H4 (cell line): ENCODE results near the gene C6orf132. TPM values are rescaled to one million over a fixed set of nuclear protein-coding genes. Genes with fewer than 3 reads are reported as not detected.
A peak's percentile ranks its signal among the peaks of the same experiment; 100 is the strongest.

ENCODE experiments used
- DNase-seq: peaks from one replicate; pipeline ENCODE4 v3.0.0-alpha.2; 2015; ENCODE audit warnings: low spot score
- total RNA-seq: library from RNA; depleted of rRNA; stranded (reverse); fragments of >200 nt; shearing (Covaris generic); gene quantifications from 2 replicates; pipeline ENCODE4 v1.2.3, GENCODE V29; 2014; rRNA removed

C6orf132 gene
- total RNA-seq, 1 experiment from 2014 or later, result not detected

DNA sequence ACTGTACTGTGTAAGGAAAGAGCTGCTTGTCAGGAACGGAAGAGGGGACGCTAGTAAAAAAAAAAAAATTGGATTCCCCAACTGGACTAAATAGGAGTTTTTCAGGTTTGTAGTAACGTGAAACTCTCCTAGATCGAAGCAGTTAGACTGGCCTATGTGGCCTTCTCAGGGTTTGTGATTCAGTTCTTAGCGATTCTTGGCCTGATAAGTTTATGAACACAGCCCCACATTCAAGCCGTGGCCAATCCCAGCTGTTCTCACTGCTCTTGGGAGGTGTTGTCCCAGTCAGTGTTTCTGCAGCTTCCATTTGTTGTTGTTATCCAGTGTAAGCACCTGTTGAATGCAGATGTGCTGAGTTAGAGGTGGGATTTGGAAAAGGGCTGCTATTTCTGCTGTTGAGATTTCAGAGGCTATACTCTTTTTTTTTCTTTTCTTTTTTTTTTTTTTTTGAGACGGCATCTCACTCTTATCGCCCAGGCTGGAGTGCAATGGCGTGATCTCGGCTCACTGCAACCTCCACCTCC, 62.4 kb downstream of the C6orf132 start:
- DNase-seq, result no peak

DNA sequence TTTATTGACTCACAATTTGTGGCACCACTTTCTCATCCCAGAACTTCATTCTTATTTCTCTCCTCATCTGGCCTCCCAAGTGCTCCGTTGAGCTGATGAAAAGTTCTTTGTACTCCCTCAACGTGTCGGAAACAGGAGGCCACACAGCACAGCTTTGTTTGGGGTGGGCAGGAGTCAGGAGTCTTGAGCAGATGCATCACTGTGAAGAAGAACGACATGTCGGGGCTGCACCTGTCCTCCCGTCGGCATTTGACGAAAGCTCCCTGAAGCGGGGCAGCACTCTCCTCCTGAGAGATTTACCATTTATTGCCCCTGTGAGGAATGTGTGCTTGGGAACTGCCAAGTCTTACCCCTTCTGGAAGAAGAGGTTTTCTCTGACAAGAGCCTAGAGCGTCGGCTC, 64.0 kb downstream of the C6orf132 start:
- no peak for DNase-seq

DNA sequence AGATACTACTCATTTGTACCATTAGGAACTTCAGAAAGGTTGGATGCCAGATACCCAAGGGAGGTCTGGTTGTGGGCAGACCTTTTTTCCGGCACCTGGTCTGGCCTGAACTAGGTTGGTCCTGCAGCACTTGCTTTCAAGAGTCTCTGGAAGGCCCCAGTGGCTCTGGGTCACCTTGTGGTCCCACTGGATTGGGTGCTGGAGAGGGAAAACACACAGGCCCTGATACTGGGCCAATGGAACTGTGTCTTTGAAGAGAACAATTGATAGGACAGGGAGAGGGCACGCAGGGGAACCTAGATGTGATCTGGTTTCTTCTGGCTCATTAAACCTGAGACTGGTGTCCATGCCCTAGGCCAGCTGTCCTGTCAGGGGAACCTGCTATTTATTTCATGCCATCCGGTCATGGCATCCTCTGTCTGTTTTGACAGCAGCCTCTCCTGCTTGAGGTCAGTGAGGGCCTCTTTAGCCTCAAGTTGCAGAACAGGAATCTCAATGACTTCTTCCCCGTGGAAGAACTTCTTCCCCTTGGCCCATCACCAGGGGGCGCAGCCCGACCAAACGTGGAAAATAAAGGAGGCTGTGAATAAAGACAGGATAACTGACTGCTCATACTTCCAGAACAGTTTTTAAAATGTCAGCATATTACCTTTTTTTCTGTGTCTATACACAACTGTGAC, 67.1 kb downstream of the C6orf132 start:
- DNase-seq, result peak; percentile 62

DNA sequence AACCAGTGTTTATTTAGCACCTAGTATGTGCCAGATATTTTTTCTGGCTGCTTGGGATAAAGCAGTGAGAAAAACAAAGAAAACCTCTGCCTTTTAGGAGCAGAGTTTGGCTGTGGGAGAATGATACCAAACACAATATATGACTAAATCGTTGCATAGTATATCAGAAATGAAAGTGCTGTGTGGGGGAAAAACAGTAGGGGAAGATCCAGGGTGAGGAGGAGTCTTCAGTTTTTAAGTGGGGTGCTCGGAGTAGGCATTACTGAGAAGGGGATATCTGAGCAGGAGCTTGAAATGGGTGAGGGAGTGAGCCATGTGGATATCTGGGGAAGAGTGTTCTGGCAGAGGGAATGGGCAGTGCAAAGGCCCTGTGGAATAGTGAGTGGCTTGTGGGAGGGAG, 69.1 kb downstream of the C6orf132 start:
- no peak for DNase-seq

DNA sequence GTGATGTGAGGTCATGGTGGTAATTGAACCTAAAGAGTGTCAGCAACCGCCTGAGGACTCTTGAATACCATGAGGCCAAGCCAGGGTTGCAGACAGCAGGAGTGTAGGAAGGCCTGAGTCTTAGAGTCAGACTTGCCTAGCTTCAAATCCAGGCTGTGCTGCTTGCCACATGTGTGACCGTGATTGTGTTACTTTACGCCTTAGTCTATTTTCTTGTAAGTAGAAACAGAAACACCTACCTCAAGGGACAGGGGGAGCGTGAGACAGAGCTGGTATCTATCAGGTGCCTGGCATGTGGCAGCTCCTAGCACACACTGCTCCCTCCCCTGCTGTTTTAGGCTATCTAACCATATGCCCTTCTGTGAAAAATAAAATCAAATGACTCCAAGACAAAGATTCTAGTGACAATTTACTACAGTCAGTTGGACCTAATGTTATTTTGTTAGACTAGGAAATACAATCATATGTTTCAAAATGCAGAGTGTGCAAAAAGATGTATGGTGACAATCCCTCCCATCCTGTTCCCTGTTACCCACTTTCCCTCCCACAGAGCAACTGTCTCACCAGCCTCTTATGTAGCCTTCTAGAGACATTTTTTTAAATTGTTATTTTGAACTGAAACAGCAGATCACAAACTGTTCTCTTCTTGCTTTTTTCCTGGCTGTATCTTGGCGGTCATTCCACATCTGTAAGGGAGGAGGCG, 70.4 kb downstream of the C6orf132 start:
- DNase-seq, result no peak

DNA sequence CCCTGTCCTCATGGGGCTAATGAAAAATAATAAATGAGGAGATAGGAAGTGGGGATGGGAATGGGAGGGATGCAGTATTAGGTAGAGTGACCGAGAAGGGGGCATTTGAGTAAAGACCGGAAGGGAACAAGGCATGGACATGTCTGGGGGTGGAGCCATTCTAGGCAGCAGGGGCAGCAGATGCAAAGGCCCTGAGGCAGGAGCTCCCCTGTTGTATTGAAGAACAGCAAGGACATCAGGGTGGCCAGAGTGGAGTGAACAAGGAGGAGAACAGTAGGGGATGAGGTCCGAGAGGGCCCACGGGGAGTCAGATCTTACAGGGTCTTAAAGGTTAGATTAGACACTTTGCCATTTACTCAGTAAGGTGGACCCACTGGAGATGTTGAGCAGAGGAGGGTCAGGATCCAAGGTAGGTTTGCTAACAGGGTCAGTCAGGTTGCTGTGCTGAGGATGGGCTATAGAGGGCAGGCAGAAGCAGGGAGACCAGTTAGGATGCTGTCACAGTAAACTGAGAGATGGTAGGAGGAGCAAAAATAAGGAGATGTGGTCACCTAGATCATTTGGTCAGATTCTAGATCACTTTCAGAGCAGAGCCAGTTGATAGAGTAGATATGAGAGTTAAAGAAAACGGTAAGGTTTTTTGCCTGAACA, 73.4 kb downstream of the C6orf132 start:
- no peak for DNase-seq

DNA sequence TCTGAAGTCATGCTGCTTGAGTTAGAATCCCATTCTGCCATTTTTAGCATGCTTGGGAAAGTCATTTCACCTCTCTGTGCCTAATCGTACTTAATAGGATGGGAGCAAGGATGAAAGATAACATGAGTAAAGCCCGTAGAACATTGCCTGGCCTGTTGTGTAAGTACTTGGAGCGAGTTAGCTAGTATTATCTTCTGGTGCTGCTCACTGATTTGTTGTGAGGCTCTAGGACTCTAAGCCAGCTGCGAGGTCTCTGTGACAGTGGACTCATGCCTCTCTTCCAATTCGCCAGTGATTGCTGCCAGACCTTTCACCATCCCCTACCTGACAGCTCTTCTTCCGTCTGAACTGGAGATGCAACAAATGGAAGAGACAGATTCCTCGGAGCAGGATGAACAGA, 74.2 kb downstream of the C6orf132 start:
- DNase-seq, result no peak

DNA sequence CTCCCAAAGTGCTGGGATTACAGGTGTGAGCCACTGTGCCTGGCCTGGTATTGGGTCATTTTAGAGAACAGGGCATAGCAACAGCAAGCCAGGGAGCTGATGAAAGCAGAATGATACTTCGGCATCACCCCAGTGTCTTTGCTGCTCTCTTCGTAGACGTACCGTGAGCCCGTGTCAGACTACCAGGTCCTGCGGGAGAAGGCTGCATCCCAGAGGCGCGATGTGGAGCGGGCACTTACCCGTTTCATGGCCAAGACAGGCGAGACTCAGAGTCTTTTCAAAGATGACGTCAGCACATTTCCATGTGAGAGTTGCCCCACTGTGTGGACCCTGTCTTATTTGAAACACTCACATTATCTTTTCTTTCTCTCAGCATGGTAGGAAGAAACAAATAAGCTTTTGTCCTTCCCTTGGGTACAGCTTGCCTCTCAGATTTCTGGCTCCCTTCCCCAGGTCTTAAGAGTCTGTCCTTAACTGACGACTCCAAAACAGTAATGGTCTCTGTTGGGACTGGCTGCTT, 76.2 kb downstream of the C6orf132 start:
- DNase-seq, result no peak

DNA sequence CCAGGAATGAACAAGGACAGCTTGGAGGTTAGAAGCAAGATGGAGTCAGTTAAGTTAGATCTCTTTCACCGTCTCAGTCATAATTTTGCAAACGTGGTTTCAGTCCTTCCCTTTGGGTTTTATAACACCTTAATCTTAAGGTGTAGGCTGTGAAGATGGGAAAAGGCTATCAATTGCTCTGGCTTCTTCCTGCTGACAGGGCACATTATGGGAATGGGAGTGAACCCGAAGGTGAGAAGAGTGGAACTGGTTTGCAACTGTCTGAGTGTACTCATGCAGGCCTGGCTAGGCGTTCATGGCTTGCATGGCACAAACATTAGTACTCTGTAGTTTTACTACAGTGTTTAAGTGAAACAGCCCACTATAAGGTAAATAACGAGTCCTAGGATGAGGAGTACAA, 82.7 kb downstream of the C6orf132 start:
- DNase-seq, result no peak

DNA sequence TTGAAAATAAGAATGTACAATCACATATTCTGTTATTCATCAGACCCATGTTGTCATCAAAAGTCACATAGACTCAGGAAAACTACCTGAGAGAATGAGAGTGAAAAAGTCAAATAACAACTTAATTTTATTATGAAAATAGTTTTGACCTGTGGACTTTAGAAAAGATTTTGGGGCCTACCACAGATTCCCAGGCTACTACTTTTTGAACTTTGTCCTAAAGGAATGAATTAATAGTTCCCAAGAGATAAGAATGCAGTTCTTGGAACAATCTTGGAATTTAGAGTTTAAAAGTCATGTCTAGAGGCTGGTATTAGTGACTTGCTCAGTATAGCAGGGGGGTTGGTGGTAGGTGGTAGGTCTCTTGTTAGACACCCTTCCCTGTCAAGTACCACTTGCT, 88.8 kb downstream of the C6orf132 start:
- DNase-seq, result no peak

DNA sequence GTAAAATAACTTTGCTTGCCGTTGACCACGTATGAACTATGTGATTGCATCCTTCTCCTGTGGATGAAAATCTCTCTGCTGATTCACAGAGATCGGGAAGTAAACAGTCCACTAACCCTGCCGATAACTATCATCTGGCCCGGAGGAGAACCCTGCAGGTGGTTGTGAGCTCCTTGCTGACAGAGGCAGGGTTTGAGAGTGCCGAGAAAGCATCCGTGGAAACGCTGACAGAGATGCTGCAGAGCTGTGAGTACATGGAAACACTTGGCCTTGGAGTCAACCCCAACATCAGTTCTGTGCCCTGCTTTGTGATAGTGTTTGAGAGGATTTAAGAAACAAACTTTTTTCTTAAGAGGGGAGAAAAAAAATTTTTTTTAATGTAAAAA, 91.2 kb downstream of the C6orf132 start:
- no peak for DNase-seq

Other genes starting within 250 kb of the C6orf132 start
- gene USP49, start 247.2 kb downstream of the C6orf132 start, total RNA-seq, result 1.4 and 1.8 TPM in 2 replicates
- gene MED20, start 221.5 kb downstream of the C6orf132 start, total RNA-seq, result 49.4 and 51.8 TPM in 2 replicates
- gene BYSL, start 221.1 kb downstream of the C6orf132 start, total RNA-seq, result 25.0 and 27.8 TPM in 2 replicates
- gene CCND3, start 200.8 kb downstream of the C6orf132 start, total RNA-seq, result 50.0 and 51.3 TPM in 2 replicates
- gene TAF8, start 92.1 kb downstream of the C6orf132 start, total RNA-seq, result 27.8 and 30.4 TPM in 2 replicates
- not detected in 2 replicates for gene GUCA1A, start 30.7 kb upstream of the C6orf132 start, total RNA-seq
- gene GUCA1B, start 52.3 kb upstream of the C6orf132 start, total RNA-seq, result not detected in 2 replicates
- gene MRPS10, start 75.2 kb upstream of the C6orf132 start, total RNA-seq, result 73.5 and 84.6 TPM in 2 replicates